Cerebellar cortex (tissue), 1 donor: ENCODE data around the gene BCR.
"Not testable (repeated sequence)": the region's sequence is repeated elsewhere in the genome, so short reads cannot be mapped to it uniquely, and the experiment has no call there.

ENCODE experiments used
- DNase-seq: peaks from one replicate; pipeline ENCODE4 v3.0.0-alpha.2; 2015; ENCODE audit warnings: low spot score

BCR gene

DNA sequence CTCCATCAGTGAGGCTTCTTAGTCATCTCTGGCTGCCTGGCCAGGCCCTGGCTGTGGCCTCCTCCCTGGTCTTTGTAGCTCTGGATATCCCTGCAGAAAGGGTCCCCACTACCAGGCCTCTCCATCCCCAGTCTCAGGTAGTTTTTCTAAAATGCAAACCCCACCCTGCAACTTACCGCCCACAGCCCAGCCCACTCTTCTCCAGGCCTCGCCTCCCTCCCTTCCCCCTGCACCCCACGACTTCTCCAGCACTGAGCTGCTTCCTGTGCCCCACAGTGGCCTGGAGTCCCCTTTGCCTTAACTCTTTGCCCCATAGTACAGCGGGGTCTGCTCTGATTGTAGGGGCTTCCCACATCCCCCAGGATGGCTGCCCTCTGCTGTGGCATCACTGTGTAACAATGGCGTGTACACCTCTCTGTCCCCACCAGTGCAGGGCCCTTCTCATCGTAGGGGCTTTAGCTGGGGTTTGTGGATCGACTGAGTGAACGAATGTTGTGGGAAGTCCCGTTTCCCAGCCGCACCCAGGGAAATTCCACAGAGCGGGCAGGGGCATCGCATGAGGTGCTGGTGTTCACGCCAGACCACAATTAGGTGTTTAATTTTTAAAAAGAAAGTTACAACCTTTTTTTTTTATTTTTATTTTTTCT is 111.6 kb downstream of the BCR start:
- DNase-seq = no peak

DNA sequence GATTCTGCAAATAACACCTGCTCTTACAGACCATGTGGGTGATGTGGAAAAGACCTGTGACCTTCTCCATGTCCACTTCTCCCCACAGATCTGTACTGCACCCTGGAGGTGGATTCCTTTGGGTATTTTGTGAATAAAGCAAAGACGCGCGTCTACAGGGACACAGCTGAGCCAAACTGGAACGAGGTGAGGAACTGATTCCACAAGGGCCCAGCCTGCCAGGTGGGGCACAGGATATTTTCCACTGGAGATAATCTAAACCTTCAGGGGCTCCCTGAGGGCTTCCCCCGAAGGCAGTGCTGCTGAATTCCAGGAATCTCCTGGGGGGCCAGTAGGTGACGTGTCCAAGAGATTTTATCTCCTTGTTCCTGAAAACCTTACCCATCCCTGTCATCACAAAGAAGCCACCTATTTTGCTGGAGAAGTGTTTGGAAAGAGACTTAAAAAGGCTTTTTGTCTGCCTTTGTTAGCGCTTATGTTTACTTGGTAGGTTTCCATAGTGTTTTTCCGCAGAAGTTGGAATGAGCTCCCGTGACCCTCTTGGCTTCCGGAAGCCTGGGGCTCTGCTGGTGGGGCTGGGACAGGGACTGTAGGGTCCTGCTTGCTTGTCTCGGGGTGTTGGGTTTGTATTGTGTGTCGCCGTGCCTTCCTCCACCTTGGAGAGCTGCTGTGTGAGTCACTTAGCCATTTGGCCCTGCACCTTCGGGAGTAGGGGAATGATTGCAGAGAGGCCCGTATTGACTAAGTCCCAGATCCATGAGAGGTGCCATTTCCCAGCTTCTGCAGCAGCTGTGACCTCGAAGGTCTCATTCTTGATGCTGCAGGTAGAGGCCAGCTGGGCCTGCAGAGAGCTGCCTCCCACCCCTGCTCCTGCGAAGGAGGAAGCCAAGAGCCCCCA is 112.4 kb downstream of the BCR start:
- DNase-seq = no peak

DNA sequence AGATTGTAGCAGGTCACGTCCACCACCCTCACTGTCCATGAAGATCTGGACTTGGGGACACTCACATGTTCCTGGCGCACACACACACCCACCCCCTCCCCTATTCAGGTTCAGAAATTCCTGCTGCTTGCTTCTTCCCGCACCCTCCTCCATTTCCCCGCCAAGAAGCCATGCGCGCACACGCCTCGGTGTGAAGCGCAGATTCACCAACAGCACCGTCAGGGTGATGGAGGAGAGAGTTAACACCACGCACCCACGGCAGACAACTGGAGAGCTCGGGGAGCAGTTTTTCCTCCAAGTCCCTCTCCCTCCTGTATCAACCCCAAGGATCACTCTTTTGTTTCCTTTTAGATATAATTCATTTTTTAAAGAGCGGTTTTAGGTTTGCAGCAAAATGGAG is 113.4 kb downstream of the BCR start:
- DNase-seq = no peak

DNA sequence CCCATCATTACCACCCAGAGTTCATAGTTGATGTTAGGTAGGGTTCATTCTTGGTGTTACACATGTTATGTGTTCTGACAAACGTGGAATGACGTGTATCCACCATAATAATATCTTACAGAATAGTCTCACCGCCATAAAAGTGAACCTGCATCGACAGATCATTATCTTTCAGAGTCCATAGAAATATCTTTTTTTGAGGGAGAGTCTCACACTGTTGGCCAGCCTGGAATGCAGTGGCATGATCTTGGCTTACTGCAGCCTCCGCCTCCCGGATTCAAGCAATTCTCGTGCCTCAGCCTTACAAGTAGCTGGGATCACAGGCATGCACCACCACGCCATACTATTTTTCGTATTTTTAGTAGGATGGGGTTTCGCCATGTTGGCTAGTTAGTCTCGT is 113.9 kb downstream of the BCR start:
- DNase-seq = no peak

DNA sequence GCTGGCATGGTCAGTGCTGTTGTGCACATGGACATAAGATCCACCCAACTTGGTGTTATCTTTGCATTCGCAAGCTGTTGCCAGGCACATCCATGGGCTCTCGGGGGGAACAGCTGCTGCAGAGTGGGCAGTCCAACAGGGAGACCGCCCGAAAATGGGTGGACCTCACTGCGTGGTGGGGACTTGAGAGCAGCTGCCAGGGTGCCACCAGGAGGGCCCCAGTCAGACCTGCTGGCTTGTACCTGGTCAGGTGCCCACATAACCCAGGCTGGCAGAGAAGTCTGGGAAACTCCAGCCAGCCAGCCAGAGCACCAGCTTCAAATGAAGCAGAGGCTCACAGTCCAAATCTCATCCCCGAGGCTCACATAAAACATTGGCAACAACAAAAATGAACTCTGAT is 120.2 kb downstream of the BCR start:
- no peak for DNase-seq

DNA sequence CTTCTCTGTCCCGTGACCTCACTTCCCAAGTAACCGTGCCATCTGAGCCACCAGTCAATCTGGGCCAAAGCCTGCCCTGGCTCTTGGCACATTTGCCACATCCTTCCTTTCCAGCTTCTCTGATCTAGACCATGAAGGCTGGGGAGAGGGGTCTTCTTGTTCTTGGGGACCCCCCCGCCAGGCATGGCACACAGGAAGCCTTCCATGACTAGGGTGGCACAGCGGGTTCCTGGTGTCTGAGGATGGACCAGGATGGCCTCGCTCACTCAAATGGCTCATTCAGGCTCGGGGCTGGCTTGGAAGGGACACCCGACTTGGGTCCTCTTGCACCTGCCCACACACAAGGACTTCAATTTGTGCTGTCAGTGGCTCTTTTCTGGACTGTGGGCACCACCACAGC is 121.3 kb downstream of the BCR start:
- DNase-seq = no peak

DNA sequence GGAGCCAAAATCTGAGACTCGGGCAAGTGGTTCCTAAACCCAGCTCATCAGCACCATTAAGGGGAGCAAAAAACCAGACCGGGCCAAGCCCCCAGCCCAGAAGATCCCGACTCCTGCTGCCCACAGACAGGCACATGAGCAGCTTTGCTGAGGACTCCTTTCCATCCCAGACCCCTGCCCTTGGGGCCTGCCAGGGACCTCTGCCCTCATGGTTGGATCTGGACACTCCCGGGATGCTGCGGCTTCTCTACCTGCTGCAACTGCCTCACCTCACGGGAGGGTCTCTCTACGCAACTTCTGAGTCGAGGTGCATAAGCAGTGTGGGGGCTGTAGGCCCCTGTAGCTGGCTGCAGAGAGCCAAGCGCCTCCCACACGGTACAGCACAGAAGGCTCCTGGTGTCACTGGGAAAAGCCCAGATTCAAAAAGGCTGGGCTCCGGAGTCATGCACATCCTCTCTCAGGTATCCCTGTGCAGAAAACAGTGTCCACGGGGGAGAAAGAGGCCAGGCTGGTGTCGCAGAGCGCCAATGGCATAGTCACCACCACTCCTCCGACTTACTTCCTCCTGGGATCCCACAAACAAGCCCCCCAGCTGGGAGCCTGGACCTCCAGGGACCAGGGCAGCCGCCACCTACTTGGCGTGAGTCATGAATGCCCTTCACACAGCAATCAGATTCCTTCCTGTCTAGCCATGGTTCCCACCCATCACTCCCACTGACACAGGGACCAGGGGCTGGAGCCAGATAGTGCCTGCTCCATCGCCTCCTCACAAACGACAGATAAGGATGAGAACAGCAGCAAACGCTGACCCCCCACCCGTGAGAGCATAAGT is 122.1 kb downstream of the BCR start:
- no peak for DNase-seq

DNA sequence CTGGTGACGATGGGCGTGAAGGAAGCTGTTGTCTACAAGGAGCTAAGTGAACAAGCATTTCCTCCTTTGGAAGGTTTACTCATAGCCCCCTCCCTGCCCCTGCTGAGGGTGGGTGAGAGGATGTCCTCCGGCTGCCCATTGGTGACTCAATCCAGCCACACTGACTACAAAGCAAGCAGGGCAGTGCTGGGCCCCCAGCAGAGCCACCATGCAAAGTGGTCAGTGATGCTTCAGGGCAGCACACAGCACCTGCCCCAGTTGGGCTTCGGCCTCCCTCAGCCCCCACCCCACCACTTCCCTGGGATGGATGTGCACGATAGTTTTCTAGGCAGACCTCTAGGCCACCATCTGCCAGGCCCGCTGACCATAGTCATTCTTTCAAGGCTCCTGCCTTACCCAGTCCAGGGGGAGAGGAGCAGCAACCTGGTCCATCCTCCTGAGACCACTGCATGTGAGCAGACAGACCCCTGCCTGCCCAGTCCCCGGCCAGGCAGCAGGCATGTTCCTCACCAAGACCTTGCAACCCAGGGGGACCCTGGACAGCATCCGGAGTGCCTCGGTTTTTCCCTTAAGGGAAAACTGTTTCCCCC is 125.1 kb downstream of the BCR start:
- DNase-seq = peak; percentile 42

DNA sequence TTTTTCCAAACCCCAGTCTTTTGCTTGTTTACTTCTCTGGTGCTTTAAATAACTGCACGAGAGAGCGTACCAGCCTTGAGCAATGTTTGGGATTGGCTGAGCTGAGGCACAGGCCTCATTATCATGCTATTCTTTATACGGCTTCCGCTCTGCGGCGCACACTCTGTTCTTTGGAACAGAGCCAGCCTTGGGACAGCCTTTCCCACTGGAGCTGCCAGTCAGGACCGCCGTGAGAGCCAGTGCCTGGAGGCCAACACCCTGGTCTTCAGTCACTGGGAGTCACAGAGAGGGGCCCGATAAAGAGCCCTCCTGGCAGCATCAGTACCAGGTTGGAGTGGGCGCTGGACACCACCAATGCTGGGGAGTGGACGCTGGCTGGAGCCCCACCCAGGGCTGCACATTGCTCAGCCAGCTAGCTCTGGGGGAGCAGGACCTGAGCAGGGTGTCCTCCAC is 125.6 kb downstream of the BCR start:
- DNase-seq = peak; percentile 85

DNA sequence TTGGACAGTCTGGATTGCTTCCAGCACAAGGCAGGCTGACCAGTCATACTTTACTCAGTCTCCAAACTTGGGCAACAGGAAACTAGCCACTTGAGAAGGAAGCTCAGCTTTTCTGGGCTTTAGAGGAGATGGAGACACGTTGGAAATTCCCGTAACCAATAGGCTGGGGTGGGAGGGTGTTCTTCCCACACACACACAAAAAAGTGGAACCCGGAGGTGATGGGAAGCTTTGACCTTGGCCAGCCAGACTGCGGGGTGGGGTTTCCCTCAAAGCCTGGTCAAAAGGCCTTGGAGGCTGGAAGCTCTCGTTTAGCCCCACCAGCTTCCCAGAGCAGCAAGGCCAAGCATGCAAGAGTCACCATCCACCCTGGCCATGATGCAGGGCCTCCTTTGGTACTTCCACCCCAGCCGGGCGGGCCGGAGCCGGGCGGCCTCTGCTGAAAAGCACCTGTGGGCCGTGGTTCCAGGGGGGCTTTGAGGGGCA is 126.2 kb downstream of the BCR start:
- DNase-seq = no peak

DNA sequence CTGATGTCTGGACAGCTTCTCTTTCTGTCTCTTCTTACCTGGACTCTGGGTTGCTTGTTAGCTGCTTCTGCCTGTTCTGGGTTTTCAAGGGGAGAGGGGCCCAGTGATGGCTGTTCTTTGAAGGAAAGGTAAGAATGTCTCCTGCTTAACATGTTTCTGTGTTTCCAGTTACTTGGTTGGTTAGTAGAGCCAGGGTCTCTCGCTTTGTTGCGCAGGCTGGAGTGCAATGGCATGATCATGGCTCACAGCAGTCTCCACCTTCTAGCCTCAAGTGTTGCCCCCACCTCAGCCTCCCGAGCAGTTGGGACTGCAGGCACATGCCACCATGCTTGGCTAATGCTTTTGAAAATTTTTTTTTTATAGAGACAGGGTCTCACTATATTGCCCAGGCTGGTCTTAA is 126.6 kb downstream of the BCR start:
- DNase-seq = no peak

DNA sequence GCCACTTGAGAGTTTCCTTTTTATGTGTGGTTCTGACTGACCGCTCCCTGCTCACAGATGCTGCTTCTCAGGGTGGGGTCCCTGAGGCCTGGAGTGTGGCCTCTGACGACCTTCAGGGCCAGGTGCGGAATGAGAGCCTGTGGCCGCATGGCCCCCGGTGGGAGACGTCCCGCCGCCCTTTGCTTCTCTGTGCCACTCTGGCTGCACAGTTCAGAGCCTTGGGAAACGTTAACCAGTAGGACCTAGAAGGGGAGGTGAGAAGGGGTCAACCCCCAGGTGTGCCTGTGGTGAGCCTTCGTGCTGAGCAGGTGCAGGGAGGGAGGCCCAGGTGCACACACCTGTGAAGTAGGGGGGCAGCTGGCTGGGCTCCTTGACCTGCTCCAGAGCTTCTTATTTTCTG is 127.2 kb downstream of the BCR start:
- DNase-seq = not testable (repeated sequence)

DNA sequence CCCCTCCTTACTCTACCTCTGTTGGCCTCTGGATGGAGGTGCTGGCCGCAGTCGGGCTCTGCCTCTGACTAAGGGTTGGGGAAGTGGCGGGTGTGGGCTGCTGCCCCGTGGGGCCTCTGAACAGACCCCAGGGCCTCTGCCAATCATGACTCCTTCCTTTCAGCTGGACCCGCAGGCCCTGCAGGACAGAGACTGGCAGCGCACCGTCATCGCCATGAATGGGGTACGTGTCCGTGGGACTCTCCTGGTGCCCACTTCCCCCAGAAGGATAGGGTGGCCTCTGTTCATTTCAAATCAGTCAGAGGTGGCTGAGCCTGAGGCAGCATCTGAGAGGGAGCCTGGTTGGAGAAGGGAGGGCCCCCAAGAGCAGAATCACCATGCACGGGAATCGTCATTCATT is 129.0 kb downstream of the BCR start:
- DNase-seq = not testable (repeated sequence)

DNA sequence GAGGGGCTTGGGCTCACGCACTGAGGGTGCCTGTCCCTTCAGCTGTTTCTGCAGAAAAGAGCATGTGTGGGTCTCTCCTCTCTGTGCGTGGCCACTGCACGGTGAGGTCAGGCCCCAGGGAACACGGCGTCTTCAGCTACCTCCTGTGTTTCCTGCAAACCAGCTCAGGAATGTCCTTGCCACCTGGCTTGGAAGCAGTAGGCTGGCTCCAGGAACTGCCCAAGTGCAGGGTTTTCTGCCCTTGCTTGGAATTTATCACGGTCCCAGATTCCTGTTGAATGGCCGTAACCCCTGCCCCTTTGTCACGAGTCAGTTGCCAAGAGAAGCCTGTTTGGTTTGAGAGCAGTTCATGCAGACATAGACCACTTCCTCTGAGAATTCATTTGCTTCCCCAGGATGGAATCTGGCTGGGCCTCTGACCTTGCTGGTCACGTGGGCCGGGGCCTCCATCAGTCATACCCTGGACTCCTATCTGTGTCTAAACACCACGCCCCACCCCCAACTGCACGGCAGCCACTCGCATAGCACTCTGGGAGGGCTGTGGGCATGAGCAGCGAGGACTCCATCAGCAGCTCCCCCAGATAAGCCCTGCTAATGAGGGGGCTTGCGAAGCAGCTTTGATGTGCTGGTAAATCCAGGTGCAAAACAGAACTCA is 130.3 kb downstream of the BCR start:
- not testable (repeated sequence) for DNase-seq

DNA sequence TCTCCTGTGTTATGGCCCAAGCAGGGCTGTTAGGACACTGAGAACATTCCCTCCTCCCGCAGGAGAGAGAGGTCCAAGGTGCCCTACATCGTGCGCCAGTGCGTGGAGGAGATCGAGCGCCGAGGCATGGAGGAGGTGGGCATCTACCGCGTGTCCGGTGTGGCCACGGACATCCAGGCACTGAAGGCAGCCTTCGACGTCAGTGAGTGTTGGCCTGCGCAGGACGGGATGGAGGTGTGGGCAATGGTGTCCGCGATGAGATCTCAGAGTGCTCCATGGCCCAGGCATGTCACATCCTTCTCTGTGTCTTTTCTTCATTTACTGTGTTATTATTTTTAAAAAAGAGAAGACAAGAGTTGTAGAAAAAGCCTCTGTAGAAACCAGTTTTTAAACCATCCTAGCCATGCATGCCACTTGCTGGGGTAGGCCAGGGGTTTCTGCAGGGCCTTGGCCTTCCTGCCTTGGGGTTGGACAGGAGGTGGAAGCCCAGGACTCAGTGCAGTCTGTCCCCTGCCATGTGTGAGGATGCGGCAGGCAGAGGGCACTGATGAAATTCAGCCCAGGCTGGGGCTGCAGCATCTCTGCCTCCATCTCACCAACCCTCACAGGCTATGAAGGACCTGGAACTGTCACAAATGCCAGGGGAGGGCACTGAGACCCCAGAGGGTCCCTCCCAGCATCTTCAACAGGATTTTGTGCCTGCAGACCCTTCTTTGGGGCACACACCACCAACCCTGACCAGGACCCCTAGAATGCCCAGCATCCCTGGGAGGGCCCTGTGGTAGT is 131.5 kb downstream of the BCR start:
- DNase-seq = not testable (repeated sequence)

DNA sequence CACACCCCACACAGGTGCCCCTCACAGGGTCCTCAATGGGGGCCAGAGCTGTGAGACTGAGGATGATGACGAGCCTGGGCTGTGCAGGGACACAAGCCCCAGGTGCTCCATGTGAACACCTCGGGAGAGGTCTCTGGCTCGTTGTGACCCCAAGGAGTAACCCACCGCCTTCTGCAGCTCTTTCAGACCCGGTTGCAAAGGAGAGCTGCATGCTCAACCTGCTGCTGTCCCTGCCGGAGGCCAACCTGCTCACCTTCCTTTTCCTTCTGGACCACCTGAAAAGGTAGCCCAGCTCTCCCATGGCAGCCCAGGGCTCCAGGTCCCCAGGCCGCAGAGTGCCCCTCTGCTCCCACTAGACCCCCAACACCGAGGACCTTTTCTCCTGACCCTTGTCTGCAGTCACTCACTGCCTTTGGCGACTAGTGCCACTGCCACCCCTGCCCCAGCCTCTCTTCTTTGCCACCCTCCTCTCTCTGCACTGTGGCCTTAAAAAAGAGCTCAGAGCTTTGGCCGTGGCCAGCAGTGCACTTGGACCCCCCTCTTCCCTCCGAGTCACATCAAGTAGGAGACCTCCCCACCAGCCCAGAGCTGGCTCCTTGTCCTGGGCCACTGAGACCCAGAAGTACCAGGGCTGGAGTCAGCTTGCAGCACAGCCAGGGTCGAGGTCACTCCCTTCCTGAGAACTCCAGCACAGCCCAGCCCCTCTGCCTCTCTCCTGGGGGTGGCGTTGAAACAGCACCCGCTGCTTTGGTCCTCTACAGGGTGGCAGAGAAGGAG is 133.7 kb downstream of the BCR start:
- DNase-seq = no peak

DNA sequence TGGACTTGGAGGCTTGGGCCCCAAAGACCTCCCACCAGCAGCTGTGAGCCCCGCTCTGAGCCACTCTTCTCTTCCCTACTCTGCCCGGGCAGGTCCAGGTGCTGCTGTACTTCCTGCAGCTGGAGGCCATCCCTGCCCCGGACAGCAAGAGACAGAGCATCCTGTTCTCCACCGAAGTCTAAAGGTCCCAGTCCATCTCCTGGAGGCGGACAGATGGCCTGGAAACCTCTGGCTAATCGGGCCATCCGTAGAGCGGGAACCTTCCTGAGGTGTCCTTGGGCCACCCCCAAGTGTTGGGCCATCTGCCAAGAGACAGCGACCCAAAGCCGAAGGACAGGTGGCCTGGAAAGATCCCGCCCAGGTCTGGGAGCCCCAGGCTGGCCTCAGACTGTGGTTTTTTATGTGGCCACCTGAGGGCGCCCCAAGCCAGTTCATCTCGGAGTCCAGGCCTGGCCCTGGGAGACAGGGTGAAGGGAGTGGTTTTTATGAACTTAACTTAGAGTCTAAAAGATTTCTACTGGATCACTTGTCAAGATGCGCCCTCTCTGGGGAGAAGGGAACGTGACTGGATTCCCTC is 135.1 kb downstream of the BCR start:
- peak; percentile 73 for DNase-seq

DNA sequence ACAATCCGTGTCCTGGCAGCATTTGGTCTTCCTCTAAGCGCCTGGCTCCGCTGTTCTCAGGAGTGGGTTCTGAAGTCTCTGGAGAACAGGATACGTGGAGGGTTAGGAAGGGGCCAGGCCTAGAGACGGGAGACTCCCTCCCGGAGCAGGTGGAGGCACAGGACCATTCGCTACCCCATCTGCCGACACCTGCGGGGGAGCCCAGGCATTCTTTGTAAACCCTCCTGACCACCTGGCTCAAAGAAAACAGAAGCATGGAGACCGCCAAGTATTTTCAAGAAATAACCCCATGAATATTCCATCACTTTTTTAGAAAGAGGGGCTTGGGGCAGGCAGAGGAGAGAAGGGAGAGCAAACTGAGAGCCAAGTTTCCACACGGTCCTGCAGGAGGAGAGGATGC is 136.3 kb downstream of the BCR start:
- not testable (repeated sequence) for DNase-seq

DNA sequence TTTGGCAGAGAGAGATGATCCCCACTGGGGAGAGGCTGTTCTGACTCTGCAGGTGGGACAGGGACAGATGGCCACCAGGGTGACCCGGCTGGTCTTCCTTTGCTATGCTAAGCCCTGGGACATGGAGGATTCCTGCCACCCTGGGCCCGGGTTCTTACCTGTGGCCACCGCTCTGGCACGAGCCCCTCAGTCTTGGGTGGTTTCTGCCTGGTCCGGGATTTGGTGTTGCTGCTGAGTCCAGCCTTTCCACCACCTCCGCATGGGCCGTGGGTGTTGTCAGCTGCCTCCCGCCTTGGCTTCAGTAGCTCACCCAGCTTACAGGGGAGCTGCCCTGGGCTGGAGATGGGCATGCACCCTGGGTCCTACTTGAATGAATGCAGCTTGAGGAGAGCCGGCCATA is 138.0 kb downstream of the BCR start:
- DNase-seq = not testable (repeated sequence)
